Measurements from ENCODE around the gene LTV1. TPM values are rescaled to one million over a fixed set of nuclear protein-coding genes. Genes with fewer than 3 reads are reported as not detected.

Gene LTV1
- total and polyA plus RNA-seq, 9 of the 15 experiments (the other 6 are each of a cell fraction or from before 2014, with no cell fraction given): 57.9 to 162 (median 119) TPM

GRCh38 chr6:143842902-143843676 is at the start of gene LTV1 (continued):
- TF ChIP-seq POLR2AphosphoS5 (IDR thresholded peaks at IDR 0.05; ENCODE audit: control insufficient read depth, insufficient read depth, low read depth, low read length) (peak; percentile 92), NBN (IDR thresholded peaks at IDR 0.05; ENCODE audit: low read depth) (0 out of 2 replicates have a peak, but pooled peaks have one; percentile 41), FIP1L1 (IDR thresholded peaks at IDR 0.05; ENCODE audit: low read depth, low read length, poor library complexity, severe bottlenecking) (peak; percentile 92), KLF1 (tag; IDR thresholded peaks at IDR 0.05) (peak; percentile 35; the same call in 1 of the 2 replicates), DEAF1 (CRISPR knock-in tag; IDR thresholded peaks at IDR 0.05) (0 out of 2 replicates have a peak, but pooled peaks have one; percentile 39), ZNF232 (CRISPR knock-in tag; IDR thresholded peaks at IDR 0.05) (peak; percentile 95), EHMT2 (IDR thresholded peaks at IDR 0.05) (no peak), DMBX1 (CRISPR knock-in tag; IDR thresholded peaks at IDR 0.05; ENCODE audit: borderline replicate concordance) (no peak), POLR2G (IDR thresholded peaks at IDR 0.05; ENCODE audit: low read depth, low read length) (peak; percentile 96), TEAD4 (IDR thresholded peaks at IDR 0.05; ENCODE audit: low read length) (0 out of 2 replicates have a peak, but pooled peaks have one; percentile 6), TEAD4 (CRISPR knock-in tag; IDR thresholded peaks at IDR 0.05; ENCODE audit: borderline replicate concordance) (peak; percentile 92; the same call in 1 of the 2 replicates), E2F1 (CRISPR knock-in tag; IDR thresholded peaks at IDR 0.05) (peak; percentile 92), ZKSCAN8 (CRISPR knock-in tag; IDR thresholded peaks at IDR 0.05) (peak; percentile 21; the same call in 1 of the 2 replicates), ZNF431 (CRISPR knock-in tag; IDR thresholded peaks at IDR 0.05) (peak; percentile 78), ETV5 (CRISPR knock-in tag; IDR thresholded peaks at IDR 0.05; ENCODE audit: low read depth) (peak; percentile 75; the same call in 1 of the 2 replicates), ATF2 (CRISPR knock-in tag; IDR thresholded peaks at IDR 0.05) (peak; percentile 92), GATA2 (CRISPR knock-in tag; IDR thresholded peaks at IDR 0.05) (no peak), ZBTB11 (CRISPR knock-in tag; IDR thresholded peaks at IDR 0.05) (peak in 2 of 3 experiments; percentile 23 to 52; a peak in 2 of 6 replicates), ZNF324 (CRISPR knock-in tag; IDR thresholded peaks at IDR 0.05) (no peak)
